HG03097 (cell line): Measurements from ENCODE around the gene TRNP1.
"Not testable (repeated sequence)": the region's sequence is repeated elsewhere in the genome, so short reads cannot be mapped to it uniquely, and the experiment has no call there.

ENCODE experiments used
- ATAC-seq: cut with Tn5 transposase; IDR thresholded peaks from one replicate; pipeline ENCODE4 v1.9.1; 2021; ENCODE audit not compliant: unreplicated experiment, low FRiP score

The TRNP1 gene

DNA sequence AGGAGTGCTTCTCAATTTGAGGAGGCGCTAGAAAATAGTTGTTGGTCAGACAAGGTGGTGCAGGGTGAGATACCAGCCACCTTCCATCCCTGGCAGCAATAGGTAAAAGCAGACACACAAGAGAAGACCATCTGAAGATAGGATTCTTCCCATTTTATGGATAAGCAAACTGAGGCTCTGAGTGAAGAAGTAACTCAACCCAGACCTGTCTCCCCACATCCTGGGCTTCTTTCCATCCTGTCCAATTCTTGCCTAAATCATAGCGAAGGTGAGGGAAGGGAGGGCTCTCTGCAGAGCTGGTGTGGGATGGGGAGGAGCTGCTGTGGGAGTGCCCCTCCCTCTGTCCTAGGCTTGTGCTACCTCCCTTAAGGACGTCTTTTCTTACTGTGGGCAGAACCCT, 21.9 kb upstream of the TRNP1 start:
- no peak for ATAC-seq

DNA sequence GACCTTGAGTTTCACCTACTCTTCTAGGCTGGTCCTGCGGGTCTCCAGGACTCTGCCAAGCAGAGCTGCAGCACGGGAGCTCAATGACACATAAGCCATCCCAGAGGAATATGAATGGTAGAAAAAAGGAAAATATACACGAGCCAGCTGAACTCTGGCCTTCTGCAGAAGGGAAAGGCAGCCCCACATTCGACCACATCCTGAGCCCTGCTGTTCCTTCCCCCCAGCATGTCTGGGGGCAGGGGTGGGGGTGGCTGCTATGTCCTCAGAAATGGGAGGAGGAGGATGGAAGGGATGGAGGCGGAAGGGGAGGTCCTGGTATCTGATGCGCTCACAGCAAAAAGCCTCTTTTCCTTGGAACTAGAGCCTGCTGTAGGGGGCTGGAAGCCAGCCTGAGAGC, 21.1 kb upstream of the TRNP1 start:
- no peak for ATAC-seq

DNA sequence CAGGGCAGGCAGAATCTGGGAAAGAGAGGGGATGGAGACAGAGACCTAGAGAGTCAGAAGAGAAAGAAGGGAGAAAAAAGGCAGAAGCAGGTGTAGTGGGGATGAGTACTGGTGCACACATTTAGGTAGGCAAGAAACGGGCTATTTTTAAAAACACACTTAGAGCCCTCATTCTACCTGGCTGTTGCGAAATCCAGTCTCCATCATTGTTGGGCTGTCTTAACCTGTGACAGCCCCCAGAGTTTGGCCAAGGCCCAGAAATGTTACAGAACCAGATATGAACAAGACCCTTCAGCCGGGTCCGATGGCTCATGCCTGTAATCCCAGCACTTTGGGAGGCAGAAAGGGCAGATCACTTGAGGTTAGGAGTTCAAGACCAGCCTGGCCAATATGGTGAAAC, 20.7 kb upstream of the TRNP1 start:
- no peak for ATAC-seq

DNA sequence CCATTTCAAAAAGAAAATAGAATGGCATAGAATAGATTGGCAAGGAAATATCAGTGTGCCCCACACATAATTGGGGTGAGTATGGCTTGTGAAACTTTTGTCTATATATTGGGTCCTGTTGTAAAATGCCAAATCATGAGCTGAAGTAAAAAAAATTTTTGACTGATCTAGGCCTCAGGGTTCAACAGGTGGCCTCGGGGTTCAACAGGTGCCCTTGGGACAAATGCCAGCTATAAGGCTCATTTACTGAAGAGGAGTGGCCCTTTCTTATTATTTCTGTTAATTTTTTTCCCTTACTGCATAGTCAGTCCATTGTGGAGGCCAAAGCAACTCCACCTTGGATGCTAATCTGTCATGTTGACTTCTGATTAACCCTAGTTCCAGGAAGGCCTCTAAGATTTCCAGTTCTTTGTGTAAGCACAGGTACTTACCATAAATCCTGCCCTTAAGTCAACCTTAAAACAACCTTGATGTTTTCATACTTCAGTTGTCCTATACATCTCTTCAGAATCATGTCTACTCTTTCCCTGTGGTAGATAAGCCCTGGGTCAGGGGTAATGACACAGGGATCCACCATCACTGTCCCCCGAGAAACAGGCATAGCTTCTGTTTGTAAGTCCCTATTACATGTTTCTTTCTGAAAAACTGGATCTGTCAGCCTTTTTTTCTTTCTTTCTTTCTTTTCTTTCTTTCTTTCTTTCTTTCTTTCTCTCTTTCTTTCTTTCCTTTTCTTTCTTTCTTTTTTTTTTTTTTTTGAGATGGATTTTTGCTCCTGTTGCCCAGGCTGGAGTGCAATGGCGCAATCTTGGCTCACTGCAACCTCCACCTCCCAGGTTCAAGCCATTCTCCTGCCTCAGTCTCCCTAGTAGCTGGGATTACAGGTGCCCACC, 16.6 kb upstream of the TRNP1 start:
- ATAC-seq = no peak

DNA sequence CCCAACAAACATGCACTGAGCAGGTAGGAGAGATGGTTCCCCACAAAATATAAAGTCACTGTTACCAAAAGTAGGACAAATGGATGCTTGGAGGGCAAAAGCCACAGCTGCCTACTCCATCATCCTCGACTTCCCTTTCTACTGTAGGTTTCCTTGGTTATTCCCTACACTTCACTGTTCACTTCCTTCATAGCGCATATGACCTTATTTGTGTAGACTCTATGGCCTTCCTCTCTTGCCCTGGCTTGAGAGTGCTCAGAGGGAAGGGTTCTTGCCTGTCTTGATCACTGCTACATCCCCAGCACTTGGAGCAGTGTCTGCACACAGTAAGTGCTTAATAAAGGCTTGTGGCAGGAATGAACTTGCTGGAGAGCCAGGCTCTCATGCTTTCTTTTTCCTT, 14.6 kb upstream of the TRNP1 start:
- no peak for ATAC-seq

DNA sequence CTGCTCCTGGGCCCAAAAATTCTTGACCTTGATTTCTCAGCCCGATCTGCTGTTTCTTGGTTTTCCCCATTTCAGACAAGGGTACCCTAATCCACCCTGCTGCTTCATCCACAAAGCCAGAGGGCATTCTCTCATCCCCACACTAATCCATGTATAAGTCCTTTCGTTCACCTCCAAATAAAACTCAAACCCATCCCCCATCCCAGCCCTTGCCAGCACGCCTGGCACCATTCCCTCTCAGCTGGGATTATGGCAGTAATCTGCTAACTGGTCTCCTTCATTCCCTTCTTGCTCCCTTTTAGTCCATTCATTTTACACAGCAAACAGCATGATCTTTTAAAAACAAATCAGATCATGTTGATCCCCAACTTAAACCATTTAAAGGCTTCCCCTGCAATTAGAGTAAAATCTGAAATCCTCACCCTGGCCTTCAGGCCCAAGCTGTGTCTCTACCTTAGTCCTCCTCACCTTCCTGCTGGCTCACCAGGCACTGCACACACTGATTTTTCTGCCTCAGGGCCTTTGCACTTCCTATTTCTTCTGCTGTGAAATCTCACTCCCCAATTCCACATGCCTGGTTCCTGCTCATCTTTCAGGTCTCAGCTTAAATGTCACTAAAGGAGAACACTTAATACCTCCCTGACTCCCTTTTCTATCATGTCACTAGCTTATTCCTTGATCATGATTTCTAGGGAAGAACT, 12.2 kb upstream of the TRNP1 start:
- no peak for ATAC-seq

DNA sequence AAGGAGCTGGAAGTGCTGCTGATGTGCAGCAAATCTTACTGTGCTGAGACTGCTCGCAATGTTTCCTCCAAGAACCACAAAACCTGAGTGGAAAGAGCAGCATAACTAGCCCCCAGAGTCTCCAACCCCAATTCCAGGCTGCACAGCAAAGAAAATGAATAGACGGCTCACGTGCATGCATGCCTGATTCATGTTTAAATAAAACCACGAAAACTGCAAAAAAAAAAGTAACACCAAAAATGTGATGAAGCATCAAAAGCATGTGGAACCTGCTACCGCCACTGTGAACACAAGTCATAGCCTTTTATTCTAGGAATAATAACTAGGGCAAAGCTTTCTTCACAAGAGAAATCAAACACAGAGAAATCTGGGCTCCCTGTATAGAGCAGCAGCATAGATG, 9.6 kb upstream of the TRNP1 start:
- no peak for ATAC-seq

DNA sequence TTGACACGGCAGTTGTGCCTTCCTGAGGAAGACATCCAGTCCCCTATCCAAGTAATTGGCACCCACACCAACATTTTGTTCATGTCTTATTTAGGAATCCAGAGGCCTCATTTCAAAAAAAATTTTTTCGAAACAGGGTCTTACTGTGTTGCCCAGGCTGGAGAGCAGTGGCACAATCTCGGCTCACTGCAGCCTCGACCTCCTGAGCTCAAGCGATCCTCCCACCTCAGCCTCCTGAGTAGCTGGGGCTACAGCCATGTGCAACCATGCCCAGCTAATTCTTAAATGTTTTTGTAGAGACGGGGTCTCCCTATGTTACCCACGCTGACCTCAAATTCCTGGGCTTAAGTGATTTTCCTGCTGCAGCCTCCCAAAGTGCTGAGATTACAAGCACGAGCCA, 9.2 kb upstream of the TRNP1 start:
- ATAC-seq = no peak

DNA sequence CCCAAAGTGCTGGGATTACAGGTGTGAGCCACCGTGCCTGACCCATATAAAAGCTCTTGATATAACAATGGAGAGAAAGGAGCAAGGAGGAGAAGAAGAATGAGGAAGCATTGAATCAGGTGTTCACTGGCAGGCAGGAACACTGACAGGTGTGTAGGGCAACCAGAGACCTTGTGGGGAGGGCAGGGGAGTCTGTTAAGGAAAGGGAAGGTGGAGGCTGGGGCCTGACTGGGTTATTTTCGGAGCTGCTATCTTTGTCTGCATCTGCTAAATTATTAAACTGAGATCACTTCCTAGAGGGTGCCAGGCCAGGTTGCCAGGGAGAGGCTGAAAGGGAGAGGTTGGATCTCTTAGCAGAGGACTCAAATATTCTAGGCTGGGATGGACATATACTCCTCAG, 6.8 kb upstream of the TRNP1 start:
- ATAC-seq = no peak

DNA sequence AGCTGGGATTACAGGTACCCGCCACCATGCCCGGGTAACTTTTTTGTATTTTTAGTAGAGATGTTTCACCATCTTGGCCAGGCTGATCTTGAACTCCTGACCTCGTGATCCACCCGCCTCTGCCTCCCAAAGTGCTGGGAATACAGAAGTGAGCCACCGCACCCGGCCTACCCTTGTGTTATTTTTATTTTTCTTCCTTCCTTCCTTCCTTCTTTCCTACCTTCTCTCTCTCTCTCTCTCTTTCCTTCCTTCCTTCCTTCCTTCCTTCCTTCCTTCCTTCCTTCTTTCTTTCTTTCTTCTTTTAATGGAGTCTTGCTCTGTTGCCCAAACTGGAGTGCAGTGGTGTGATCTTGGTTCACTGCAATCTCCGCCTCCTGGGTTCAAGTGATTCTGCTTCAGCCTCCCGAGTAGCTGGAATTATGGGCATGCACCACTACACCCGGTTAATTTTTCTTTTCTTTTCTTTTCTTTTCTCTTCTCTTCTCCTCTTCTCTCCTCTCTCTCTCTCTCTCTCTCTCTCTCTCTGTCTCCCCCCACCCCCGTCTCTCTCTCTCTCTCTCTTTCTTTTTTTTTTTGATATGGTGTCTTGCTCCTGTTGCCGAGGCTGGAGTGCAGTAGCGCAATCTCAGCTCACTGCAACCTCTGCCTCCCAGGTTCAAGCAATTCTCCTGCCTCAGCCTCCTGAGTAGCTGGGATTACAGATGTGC, 3.9 kb upstream of the TRNP1 start:
- ATAC-seq = not testable (repeated sequence)

DNA sequence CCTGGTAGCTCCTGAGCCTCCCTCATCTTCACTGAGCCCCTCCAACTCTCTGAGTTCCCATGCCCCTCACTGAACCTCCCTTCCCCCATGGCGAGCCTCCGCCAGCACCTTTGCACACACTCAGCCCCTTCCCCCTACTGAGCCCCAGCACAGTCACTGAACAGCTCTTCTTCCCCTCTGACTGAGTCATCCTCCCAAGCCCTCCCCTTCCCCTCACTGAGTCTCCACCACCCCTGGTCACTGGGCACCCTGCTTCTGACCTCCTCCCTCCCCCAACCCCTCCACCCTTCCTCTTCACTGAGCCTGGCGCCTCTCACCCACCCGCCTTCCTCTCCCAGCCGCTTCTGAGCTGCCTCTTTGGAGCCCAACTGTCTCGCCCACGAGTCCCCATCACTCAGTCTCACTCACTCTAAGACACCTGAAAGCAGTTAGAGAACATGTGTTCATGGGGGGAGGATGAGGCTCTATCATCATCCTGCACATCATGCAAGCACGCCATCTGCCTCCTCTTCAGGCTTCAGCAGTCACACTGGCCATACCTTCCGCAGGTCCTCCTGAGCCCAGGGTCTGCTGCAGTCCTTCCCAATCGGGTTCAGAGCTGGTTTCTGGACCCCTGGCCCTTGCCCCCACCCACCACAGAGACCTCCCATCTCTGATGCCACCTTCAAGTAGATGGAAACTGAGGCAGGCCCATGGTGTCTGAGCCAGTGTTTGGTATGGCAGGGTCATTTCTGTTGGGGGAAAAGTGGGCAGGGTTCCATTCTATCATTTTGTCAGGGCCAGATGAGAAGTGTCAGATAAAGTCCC, 2.0 kb upstream of the TRNP1 start:
- no peak for ATAC-seq

DNA sequence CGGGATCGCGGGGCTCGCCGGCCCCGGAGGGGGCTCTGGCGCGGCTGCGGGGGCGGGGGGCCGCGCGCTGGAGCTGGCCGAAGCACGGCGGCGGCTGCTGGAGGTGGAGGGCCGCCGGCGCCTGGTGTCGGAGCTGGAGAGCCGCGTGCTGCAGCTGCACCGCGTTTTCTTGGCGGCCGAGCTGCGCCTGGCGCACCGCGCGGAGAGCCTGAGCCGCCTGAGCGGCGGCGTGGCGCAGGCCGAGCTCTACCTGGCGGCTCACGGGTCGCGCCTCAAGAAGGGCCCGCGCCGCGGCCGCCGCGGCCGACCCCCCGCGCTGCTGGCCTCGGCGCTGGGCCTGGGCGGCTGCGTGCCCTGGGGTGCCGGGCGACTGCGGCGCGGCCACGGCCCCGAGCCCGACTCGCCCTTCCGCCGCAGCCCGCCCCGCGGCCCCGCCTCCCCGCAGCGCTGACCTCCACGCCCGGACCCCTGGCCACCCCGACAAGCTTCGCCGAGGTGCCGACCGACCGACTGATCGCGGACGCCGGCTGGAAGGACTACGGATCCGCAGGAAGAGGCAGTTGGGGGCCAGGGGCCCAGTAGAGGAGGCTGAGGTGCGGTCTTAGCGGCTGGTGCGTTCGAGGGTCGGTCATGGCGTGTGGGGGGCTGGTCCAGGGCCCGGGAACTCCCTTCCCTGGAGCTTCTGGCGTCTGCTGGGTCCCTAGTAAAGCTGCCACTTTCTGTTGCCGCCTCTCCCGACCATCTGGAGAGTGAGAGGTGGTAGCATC, 711 bp downstream of the TRNP1 start:
- no peak for ATAC-seq

DNA sequence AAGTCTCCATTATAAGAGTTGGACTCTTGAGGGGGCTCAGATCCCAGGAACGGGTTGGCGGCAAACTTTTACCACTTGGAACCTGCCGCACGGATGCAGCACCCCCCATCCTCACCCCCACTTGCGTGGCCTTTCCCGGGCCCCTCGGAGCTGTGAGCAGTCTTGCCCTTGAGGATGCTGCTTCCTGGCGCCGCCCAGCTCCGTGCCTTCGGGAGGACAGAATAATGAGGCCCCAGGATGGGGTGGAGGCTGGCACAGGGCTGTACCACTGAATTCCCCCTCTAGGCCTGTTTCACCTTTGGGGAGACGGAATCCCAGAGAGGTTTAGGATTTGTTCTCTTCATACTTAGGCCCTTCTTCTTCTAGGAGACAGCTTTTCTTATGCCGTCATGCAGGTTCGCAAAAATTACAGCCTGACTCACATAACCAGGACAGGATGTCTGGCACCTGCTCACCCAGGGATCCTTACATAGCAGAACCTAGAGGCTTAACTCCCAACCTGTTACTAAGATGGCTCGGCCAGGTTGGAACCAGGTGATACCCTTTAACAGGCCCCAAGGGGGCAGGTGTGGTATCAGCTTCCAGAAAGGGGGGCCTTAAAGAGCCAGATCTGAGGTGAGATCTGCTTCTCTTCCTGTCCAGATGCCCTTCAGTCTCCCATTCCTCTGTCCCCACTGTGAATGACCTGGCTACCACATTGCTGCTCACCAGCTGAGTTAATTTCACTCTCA, 1.5 kb downstream of the TRNP1 start:
- ATAC-seq = no peak

DNA sequence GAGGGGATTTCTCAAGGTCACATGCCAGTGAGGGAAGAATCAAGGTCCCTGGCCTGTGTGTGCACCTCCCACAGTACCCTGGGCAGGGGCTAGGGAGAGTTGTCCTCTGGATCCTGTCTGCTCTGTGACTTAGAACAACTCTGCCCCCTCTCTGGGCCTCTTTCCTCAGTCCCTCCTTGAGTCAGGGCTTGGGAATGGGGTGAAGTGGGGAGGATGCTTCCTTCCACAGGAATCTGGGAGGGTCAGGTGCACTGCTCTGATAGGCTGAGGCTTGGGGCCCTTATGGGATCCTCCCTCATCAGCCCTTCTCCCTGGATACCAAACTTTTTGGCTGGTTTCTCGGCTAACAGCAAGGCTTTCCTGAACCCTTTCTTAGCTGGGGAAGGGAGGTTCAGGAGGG, 2.5 kb downstream of the TRNP1 start:
- no peak for ATAC-seq

DNA sequence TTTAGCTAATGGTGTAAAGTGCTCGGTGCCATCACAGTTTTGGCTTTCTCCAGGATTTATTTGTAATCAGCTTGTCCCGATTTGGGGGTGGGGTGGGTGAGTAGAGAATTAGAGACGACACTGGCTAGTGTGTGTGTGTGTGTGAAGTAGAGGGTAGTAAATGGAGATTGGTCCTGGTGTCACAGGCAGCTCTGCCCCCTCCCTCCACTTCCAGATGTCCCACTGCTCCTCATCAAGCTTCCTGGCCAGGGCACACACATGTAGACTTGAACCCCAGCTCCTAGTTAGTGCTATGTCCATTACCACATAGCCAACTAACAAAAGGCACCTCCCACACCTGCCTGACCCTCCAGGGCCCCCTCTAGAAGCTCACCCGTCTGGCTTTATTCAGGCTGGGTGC, 3.2 kb downstream of the TRNP1 start:
- ATAC-seq = no peak

DNA sequence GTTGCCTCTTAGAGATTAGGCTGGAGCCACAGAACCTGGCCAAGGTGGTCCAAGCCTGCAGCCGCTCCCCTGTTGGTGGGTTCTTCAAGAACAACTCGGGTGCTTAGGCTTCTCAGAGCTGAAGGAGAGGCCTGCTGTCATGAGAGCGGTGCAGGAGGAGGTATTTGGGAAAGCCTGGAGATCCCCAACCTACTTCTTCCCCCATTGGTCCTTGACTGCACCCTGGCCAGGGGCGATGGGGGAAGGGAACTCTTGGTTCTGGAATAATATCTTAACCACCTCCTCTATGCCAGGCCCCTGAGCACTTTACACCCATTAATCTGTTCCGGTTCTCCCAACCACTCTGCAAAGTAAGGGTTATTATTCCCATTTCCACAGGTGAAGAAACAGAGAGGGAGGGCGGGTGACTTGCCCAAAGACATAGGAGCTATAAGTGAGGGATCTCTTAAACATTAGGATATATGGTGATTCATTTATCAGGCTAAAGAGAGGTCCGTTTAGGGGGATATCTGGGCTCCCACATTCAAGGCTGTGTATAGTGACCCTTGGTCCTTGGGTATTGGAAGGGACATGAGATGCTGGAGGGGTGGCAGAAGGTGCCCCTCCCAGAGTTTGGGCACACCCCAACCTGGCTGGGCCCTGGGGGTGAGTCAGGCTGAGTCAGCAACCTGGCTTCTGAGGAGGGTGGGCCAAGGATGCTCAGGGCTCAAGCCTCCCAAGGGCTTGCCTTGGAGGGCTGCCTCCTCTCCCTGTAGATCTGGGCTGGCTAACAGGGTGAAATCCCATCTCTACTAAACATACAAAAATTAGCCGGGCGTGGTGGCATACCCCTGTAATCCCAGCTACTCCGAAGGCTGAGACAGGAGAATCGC, 5.2 kb downstream of the TRNP1 start:
- no peak for ATAC-seq

DNA sequence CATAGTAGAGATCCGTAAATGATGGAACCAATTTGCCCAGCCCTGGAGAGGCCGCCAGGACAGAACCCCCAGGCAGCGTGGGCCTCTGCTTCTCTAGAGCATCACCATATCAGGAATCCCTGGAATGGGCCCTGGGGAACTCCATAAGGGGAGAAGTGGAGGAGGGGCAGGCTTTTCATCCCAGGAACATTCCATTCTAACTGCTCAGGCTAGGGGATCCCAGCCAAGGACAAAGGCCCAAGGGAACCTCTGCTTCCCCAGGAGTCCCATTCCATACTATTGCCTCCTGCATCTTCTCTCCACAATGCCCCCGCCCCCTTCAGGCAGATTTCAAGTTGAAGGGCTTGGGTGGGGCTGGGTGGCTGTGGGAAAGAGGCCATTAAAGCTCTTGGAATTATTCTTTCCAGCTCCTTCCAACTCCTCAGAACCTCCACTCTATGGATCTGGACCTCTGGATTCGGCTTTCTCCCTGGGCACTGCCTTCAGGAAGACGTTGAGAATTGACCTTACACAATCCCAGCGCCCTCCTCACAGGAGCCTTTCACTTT, 6.0 kb downstream of the TRNP1 start:
- no peak for ATAC-seq
